AG10803 (cell line): ENCODE data around the gene OR8I2.
"Not testable (repeated sequence)": the region's sequence is repeated elsewhere in the genome, so short reads cannot be mapped to it uniquely, and the experiment has no call there.

ENCODE experiments used
- DNase-seq: peaks from one replicate; pipeline ENCODE4 v3.0.0; 2010; ENCODE audit warnings: low read depth
- H3K4me3 ChIP-seq: 2 replicates; pipeline ENCODE4 v1.5.1; 2011; ENCODE audit warnings: mild to moderate bottlenecking, low read length, control low read depth
- TF ChIP-seq, protein P1 (sequence below): conservative IDR thresholded peaks from 2 replicates; pipeline ENCODE4 v1.5.1; 2011; ENCODE audit warnings: mild to moderate bottlenecking, low read length, control low read depth, inconsistent platforms

The OR8I2 gene

DNA sequence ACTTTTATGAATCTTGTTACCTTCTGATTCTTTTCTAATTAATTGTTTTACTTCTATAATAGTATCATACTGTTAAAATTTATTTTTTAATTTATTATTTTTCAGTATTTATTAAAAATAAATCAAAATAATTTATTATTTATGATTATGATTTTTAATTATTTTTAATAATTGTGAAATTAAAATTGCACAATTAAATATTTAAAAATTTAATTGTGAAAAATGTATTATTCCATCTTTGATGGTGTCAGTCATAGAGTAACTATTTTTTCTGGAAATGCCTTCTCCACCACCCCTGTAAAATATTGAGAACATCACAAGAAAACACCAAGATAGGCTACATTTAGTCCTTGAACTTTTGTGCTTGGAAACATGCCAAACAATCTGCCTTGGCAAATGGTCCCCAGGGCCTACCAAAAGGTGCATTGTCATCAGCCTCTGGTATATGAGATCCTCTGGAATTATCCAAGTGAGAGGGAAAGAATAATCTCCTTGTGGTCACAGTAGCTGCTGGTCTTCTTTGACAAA, 10.2 kb downstream of the OR8I2 start, which contains the start of gene OR8H2:
Gene OR8H2, plus strand, starts transcription at position 478 of the 528 bp plus-strand sequence. CDS start 1,356 bp downstream, outside the sequence.
- no peak for DNase-seq
- TF ChIP-seq, protein P1, sequence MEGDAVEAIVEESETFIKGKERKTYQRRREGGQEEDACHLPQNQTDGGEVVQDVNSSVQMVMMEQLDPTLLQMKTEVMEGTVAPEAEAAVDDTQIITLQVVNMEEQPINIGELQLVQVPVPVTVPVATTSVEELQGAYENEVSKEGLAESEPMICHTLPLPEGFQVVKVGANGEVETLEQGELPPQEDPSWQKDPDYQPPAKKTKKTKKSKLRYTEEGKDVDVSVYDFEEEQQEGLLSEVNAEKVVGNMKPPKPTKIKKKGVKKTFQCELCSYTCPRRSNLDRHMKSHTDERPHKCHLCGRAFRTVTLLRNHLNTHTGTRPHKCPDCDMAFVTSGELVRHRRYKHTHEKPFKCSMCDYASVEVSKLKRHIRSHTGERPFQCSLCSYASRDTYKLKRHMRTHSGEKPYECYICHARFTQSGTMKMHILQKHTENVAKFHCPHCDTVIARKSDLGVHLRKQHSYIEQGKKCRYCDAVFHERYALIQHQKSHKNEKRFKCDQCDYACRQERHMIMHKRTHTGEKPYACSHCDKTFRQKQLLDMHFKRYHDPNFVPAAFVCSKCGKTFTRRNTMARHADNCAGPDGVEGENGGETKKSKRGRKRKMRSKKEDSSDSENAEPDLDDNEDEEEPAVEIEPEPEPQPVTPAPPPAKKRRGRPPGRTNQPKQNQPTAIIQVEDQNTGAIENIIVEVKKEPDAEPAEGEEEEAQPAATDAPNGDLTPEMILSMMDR: no peak
- H3K4me3 ChIP-seq: no peak within 1 kb of the TSS

DNA sequence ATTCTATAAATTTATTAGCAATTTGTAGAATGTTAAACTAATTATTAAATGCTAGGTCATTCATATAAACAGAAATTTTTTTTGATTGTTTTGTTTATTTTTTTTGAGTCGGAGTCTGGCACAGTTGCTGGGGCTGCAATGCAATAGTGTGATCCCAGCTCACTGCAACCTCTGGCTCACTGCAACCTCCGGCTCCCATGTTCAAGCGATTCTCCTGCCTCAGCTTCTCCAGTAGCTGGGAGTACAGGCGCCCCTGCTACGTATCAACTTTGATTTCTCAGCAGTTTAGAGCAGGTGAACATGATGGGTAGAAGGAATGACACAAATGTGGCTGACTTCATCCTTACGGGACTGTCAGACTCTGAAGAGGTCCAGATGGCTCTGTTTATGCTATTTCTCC, 29.0 kb downstream of the OR8I2 start, which contains the start of gene OR8H3:
Gene OR8H3, plus strand, starts transcription at position 301 of the 400 bp plus-strand sequence. Its CDS starts 0 bp downstream, at position 301.
- TF ChIP-seq, protein P1: no peak
- no peak within 1 kb of the TSS for H3K4me3 ChIP-seq
- DNase-seq: no peak

DNA sequence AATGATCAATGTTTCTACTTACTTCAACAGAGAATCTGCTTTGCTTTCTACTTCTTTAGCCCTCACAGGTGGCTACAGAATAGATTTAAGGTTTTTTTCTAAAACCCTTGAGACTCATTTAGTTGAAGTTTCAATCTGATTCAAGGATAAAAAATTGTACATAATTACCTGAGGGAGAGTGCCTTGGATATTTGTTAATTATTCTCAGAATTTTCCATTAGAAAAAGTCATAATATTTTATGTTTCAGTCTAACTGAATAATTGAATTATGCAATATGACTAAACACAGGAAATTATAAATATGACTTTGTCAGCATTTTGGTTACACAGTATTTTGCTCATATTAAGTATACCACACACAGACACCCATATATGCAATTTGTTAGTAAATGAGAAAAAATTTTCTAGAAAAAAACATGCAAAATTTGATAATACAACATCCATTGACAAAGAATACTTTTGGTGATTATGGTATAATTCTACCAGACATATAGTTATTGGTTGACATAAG, 47.1 kb downstream of the OR8I2 start, which contains the start of gene OR8J3:
Gene OR8J3, minus strand, starts transcription at position 51 of the 511 bp plus-strand sequence. CDS start 2,483 bp downstream, outside the sequence.
- DNase-seq: no peak
- no peak within 1 kb of the TSS for H3K4me3 ChIP-seq
- TF ChIP-seq, protein P1: no peak

DNA sequence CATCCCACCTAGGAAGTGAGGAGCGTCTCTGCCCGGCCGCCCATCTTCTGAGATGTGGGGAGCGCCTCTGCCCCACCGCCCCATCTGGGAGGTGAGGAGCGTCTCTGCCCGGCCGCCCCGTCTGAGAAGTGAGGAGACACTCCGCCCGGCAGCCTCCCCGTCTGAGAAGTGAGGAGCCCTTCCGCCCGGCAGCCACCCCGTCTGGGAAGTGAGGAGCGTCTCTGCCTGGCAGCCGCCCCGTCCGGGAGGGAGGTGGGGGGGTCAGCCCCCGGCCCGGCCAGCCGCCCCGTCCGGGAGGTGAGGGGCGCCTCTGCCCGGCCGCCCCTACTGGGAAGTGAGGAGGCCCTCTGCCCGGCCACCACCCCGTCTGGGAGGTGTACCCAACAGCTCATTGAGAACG, 50.6 kb downstream of the OR8I2 start:
- H3K4me3 ChIP-seq, DNase-seq: not testable (repeated sequence)
